Measurements from ENCODE around the gene OXER1. TPM values are rescaled to one million over a fixed set of nuclear protein-coding genes. Genes with fewer than 3 reads are reported as not detected.

The OXER1 gene
- total RNA-seq, 2 experiments from 2014 or later = 0.14 to 0.23 TPM

- ChIA-PET CTCF (no interaction called here), POLR2A (no interaction called here)
- no peak for ATAC-seq
- Mint-ChIP-seq H3K36me3 (ENCODE audit: low read depth) (no peaks in the 10 kb centered on the region), H3K27ac (no peak overlapping the region), H3K27me3 (no peaks in the 10 kb centered on the region), H3K4me1 (no peaks in the 10 kb centered on the region), H3K4me3 (no peak overlapping the region), H3K9me3 (ENCODE audit: low read depth) (no peaks in the 10 kb centered on the region)
- intact Hi-C loops (cut with DNase I, micrococcal nuclease) = no loop called here
- no peak for DNase-seq
These were observed 4.2 kb upstream of the OXER1 start for GRCh38 chr2:42767899-42768705.

DNA sequence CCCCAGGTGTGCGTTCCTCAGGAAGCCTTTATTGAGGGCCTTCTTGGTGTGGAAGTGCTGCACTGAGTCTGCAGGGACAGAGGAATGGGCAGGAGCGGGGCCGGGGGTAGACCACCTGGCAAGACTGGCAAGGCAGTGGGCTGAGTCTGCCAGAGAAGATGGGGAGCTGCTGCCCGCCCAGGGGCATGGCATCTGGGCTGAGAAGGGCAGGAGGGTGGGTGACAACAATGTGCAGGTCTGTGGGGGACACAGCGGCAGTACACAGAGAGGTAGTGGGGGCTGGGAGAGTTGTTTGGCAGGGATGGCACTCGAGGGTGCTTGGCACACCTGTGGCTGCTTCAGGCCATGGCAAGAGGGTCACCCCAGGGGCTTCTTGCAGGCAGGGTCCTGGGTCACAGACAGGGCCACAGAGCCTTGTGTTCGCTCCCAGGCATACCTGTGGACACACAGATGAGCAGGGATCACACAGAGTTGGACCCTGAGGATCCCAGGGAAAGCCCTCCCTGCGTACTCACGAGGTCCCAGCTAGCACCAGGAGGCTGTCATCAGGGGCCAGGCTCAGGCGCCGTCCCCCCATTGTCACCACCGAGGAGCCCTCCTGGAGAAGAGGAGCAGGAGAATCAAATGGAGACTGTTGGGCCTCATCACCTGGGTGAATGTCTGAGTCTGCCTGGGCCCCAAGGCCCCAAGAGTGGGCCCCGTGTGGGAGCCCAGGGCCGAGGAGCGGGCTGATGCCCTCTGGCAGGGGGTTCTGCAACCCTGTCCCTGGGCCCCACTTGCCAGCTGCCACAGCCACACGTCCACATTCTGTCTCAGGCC lies 3.4 kb upstream of the OXER1 start:
- intact Hi-C loops (cut with DNase I, micrococcal nuclease) = no loop called here
- DNase-seq = no peak
- Mint-ChIP-seq H3K27me3 (no peaks in the 10 kb centered on the region), H3K9me3 (ENCODE audit: low read depth) (no peaks in the 10 kb centered on the region), H3K27ac (no peak overlapping the region), H3K4me1 (no peaks in the 10 kb centered on the region), H3K4me3 (no peak overlapping the region), H3K36me3 (ENCODE audit: low read depth) (no peaks in the 10 kb centered on the region)
- POLR2A ChIA-PET = no interaction called here
- ATAC-seq = no peak
- CTCF ChIA-PET = no interaction called here

- H3K27ac Mint-ChIP-seq = no peak overlapping the region
- intact Hi-C loops (cut with DNase I, micrococcal nuclease) = no loop called here
- POLR2A ChIA-PET = no interaction called here
- no peaks in the 10 kb centered on the region for H3K27me3 Mint-ChIP-seq
- CTCF ChIA-PET = no interaction called here
- no peak for ATAC-seq
- no peak for DNase-seq
- no peaks in the 10 kb centered on the region for H3K9me3 Mint-ChIP-seq (ENCODE audit: low read depth)
- H3K4me3 Mint-ChIP-seq = no peak overlapping the region
- no peaks in the 10 kb centered on the region for H3K4me1 Mint-ChIP-seq
- no peaks in the 10 kb centered on the region for H3K36me3 Mint-ChIP-seq (ENCODE audit: low read depth)
These were observed 1.8 kb upstream of the OXER1 start for GRCh38 chr2:42765686-42766085.

DNA sequence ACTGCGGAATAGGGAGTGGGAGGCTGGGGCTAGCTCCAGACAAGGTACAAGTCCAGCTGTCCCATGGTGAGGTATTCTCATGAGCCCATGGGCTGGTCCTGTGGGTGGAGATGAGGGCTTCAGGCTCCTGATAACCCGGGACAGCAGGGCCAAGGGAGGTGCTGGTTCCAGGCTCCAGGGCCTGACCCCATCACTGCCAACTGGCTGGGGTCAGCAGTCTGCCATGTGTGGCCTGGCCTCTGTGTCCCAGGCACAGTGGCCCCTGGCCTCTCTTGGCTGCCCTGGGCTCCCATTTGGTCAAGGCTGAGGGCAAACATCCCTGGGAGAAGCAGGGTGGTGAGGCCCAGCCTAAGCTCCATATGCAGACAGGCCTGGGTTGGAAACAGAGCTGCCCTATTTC lies 966 bp upstream of the OXER1 start:
- ChIA-PET POLR2A (no interaction called here), CTCF (no interaction called here)
- DNase-seq = no peak
- Mint-ChIP-seq H3K27ac (no peak overlapping the region), H3K36me3 (ENCODE audit: low read depth) (no peaks in the 10 kb centered on the region), H3K9me3 (ENCODE audit: low read depth) (no peaks in the 10 kb centered on the region), H3K27me3 (no peaks in the 10 kb centered on the region), H3K4me3 (no peak overlapping the region), H3K4me1 (no peaks in the 10 kb centered on the region)
- intact Hi-C loops (cut with DNase I, micrococcal nuclease) = no loop called here
- ATAC-seq = no peak

GRCh38 chr2:42762823-42763804 lies 821 bp downstream of the OXER1 start:
- Mint-ChIP-seq H3K9me3 (ENCODE audit: low read depth) (no peaks in the 10 kb centered on the region), H3K36me3 (ENCODE audit: low read depth) (no peaks in the 10 kb centered on the region), H3K4me3 (no peak overlapping the region), H3K4me1 (no peaks in the 10 kb centered on the region), H3K27me3 (no peaks in the 10 kb centered on the region), H3K27ac (no peak overlapping the region)
- DNase-seq (no peak), ATAC-seq (no peak)
- ChIA-PET POLR2A (no interaction called here), CTCF (no interaction called here)
- intact Hi-C loops (cut with DNase I, micrococcal nuclease) = no loop called here

DNA sequence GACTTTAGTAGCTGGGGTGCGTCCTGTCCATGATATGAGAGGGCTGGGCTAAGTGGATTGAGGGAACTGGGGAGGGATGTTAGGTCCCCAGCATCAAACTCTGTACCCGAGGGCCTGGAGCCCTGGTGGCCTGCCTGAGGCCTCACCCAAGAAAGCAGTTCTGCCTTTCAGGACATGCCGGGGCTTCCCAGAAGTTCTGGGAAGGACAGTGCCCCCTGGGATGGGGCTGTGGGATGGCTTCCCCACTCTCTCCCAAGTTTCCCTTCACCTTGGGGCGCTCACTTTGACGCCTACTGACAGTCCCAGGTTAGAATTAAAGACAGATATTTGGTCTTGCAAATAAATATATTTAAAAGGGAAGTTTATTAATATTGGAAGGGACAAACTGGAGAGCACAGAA lies 1.8 kb downstream of the OXER1 start:
- no peaks in the 10 kb centered on the region for H3K27me3 Mint-ChIP-seq
- ATAC-seq (no peak), DNase-seq (no peak)
- intact Hi-C loops (cut with DNase I, micrococcal nuclease) = no loop called here
- CTCF ChIA-PET = no interaction called here
- POLR2A ChIA-PET = no interaction called here
- no peaks in the 10 kb centered on the region for H3K4me1 Mint-ChIP-seq
- no peak overlapping the region for H3K4me3 Mint-ChIP-seq
- H3K9me3 Mint-ChIP-seq (ENCODE audit: low read depth) = no peaks in the 10 kb centered on the region
- H3K36me3 Mint-ChIP-seq (ENCODE audit: low read depth) = no peaks in the 10 kb centered on the region
- no peak overlapping the region for H3K27ac Mint-ChIP-seq

DNA sequence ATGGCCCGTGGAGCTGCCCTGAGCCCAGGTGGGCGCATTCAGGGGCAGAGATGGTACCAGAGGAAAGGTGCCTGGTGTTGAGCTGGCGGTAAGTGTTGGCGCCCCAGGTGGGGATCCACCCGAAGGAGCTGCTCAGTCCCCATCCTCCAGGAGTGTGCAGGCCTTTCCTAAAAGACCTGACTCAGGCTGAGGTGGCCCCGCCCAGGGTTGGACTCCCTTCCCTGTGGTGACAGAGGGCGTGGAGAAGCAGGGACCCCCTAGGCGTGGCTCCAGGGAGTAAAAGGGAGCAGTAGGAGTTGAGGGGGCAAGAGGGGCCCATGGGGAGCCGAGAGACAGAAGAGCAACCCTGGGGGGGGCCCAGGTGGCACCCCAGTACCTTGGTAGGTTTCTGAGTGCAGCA lies 2.4 kb downstream of the OXER1 start:
- H3K9me3 Mint-ChIP-seq (ENCODE audit: low read depth) = no peaks in the 10 kb centered on the region
- no peaks in the 10 kb centered on the region for H3K27me3 Mint-ChIP-seq
- H3K36me3 Mint-ChIP-seq (ENCODE audit: low read depth) = no peaks in the 10 kb centered on the region
- H3K27ac Mint-ChIP-seq = no peak overlapping the region
- intact Hi-C loops (cut with DNase I, micrococcal nuclease) = no loop called here
- ChIA-PET POLR2A (no interaction called here), CTCF (interaction anchor here (0.6 kb wide), 1 partner anchor 314 kb away, joined by 3 read pairs; no protein-coding TSS in a partner anchor)
- no peak overlapping the region for H3K4me3 Mint-ChIP-seq
- ATAC-seq (no peak), DNase-seq (no peak)
- H3K4me1 Mint-ChIP-seq = no peaks in the 10 kb centered on the region

- Mint-ChIP-seq H3K27me3 (no peaks in the 10 kb centered on the region), H3K9me3 (ENCODE audit: low read depth) (no peaks in the 10 kb centered on the region), H3K4me1 (peaks cover 17% of the 10 kb centered on the region), H3K36me3 (ENCODE audit: low read depth) (peaks cover 2% of the 10 kb centered on the region), H3K27ac (no peak overlapping the region), H3K4me3 (no peak overlapping the region)
- ATAC-seq (no peak), DNase-seq (no peak)
- CTCF ChIA-PET = interaction anchor here (0.7 to 0.9 kb wide), 2 partner anchors 9 to 819 kb away, joined by 3 to 4 read pairs; no protein-coding TSS in a partner anchor
- intact Hi-C loops (cut with DNase I, micrococcal nuclease) = no loop called here
- POLR2A ChIA-PET = no interaction called here
These were observed 5.2 kb downstream of the OXER1 start for GRCh38 chr2:42758751-42759150.

DNA sequence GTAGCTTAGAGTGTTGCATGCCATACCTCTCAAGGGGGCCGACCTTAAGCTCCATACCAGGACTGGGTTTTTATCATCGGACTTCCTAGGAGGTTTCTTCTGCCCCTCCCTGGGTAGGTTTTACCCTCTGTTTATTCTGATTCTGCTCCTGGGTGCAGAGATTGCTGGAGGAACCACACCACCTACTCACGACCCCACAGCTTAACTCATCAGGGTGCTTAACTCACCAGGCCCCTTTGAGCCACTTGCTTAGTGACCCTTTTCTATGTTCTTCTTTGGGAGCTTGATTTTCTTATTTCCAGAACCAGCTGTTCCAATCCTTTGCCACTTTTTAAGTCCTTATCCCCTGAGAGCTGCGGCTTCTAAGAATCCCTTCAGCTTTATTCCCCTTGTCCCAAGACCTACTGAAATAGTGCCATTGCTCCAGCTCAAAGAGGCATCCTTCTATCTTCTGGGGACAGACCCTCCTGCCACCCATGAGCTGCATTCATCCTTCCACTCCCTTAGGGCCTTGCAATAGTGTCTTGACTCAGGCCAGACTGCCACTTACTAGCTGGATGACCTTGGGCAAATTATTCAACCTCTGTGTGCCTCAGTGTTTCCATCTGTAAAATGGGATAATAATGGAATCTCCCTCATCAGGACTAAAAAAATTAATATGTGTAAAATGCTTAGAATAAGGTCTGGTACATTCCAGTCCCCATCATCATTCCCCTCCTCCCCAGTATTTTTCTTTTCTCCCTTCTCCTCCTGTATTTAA lies 5.8 kb downstream of the OXER1 start:
- Mint-ChIP-seq H3K9me3 (ENCODE audit: low read depth) (no peaks in the 10 kb centered on the region), H3K27ac (no peak overlapping the region), H3K4me1 (peaks cover 18% of the 10 kb centered on the region), H3K4me3 (no peak overlapping the region), H3K27me3 (no peaks in the 10 kb centered on the region), H3K36me3 (ENCODE audit: low read depth) (peaks cover 3% of the 10 kb centered on the region)
- POLR2A ChIA-PET = no interaction called here
- no peak for ATAC-seq
- CTCF ChIA-PET = interaction anchor here (0.6 to 1.4 kb wide), 4 partner anchors 9 to 260 kb away, joined by 3 to 4 read pairs (median 3); no protein-coding TSS in a partner anchor
- no peak for DNase-seq
- intact Hi-C loops (cut with DNase I, micrococcal nuclease) = no loop called here

DNA sequence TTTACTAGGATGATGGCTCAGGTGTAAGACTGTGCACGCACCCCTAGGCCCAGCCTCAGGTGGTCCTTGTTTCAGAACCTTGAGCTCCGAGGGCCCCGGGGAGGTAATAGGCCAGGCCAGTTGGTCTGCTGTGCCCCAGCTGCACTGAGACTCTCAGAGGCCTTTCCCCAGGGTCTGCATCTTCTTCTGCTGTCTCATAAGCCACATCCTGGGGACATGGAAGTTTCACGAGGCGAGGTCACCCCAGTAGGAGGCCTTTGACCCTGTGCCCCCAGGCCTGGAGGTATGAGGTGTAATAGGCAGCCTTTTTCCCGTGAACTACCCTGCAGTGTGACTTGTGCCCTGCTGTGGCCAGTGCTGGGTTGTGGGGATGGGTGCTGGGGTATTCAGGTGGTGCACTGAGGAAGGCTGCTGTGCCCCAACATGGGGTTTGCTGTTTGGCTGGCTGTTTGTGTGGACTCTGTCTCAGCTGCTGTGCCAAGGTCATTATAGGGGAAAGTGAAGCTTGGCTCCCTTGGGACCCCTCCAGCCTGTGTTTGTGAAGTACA lies 6.9 kb downstream of the OXER1 start:
- intact Hi-C loops (cut with DNase I, micrococcal nuclease) = no loop called here
- H3K27me3 Mint-ChIP-seq = no peaks in the 10 kb centered on the region
- peaks cover 4% of the 10 kb centered on the region for H3K36me3 Mint-ChIP-seq (ENCODE audit: low read depth)
- POLR2A ChIA-PET = no interaction called here
- peaks cover 18% of the 10 kb centered on the region for H3K4me1 Mint-ChIP-seq
- no peaks in the 10 kb centered on the region for H3K9me3 Mint-ChIP-seq (ENCODE audit: low read depth)
- no peak for DNase-seq
- CTCF ChIA-PET = interaction anchor here (0.8 to 1.4 kb wide), 3 partner anchors 14 to 259 kb away, joined by 3 to 4 read pairs (median 3); no protein-coding TSS in a partner anchor
- H3K27ac Mint-ChIP-seq = no peak overlapping the region
- ATAC-seq = no peak
- no peak overlapping the region for H3K4me3 Mint-ChIP-seq
